H9 (cell line): ENCODE measurements around the gene PC. TPM values are rescaled to one million over a fixed set of nuclear protein-coding genes. Genes with fewer than 3 reads are reported as not detected.

Experiments
- DNase-seq: peaks from one replicate; pipeline ENCODE4 v3.0.0-alpha.2; 2017
- H2AFZ ChIP-seq: one replicate; pipeline ENCODE4 v1.6.1; 2013; ENCODE audit warnings: mild to moderate bottlenecking, low read length, control low read depth, moderate library complexity
- H2AK5ac ChIP-seq: 2 replicates; pipeline ENCODE4 v1.6.1; 2013; ENCODE audit warnings: low read length, control low read depth, mixed read lengths; ENCODE audit not compliant: insufficient read length
- H2BK120ac ChIP-seq: one replicate; pipeline ENCODE4 v1.6.1; 2013; ENCODE audit warnings: low read depth, mild to moderate bottlenecking, low read length, control low read depth, inconsistent platforms; ENCODE audit not compliant: poor library complexity, severe bottlenecking
- H2BK12ac ChIP-seq: 2 replicates; pipeline ENCODE4 v1.6.1; 2013; ENCODE audit warnings: low read length, control low read depth, mixed read lengths, low read depth; ENCODE audit not compliant: insufficient read length
- H2BK15ac ChIP-seq: 2 replicates; pipeline ENCODE4 v1.6.1; 2013; ENCODE audit warnings: low read depth, low read length, control low read depth
- H2BK20ac ChIP-seq: one replicate; pipeline ENCODE4 v1.6.1; 2013; ENCODE audit warnings: low read depth, mild to moderate bottlenecking, low read length, control low read depth, inconsistent platforms; ENCODE audit not compliant: poor library complexity, severe bottlenecking
- H2BK5ac ChIP-seq: 2 replicates; pipeline ENCODE4 v1.6.1; 2013; ENCODE audit warnings: low read length, control low read depth, mixed read lengths; ENCODE audit not compliant: insufficient read length
- H3K14ac ChIP-seq: 2 replicates; pipeline ENCODE4 v1.6.1; 2013; ENCODE audit warnings: low read length, control low read depth; ENCODE audit not compliant: insufficient read depth
- H3K18ac ChIP-seq: 2 replicates; pipeline ENCODE4 v1.6.1; 2013; ENCODE audit warnings: low read depth, mild to moderate bottlenecking, mixed read lengths, low read length, control low read depth; ENCODE audit not compliant: insufficient read length
- H3K23ac ChIP-seq: 2 replicates; pipeline ENCODE4 v1.6.1; 2013; ENCODE audit warnings: low read length, control low read depth, mixed read lengths, low read depth; ENCODE audit not compliant: insufficient read length
- H3K23me2 ChIP-seq: 2 replicates; pipeline ENCODE4 v1.6.1; 2013; ENCODE audit warnings: low read depth, mild to moderate bottlenecking, mixed read lengths, low read length, control low read depth; ENCODE audit not compliant: insufficient read length, poor library complexity, severe bottlenecking
- H3K27ac ChIP-seq: 2 replicates; pipeline ENCODE4 v1.5.1; 2013; ENCODE audit warnings: low read length, control low read depth, mixed read lengths, low read depth; ENCODE audit not compliant: insufficient read length
- H3K27me3 ChIP-seq: 2 replicates; pipeline ENCODE4 v1.6.1; 2013; ENCODE audit warnings: low read length, control low read depth, inconsistent platforms; ENCODE audit not compliant: insufficient read depth
- H3K4ac ChIP-seq: 2 replicates; pipeline ENCODE4 v1.6.1; 2013; ENCODE audit warnings: low read depth, mild to moderate bottlenecking, control low read depth, inconsistent platforms, low read length, moderate library complexity
- H3K4me1 ChIP-seq: 2 replicates; pipeline ENCODE4 v1.6.1; 2013; ENCODE audit warnings: low read length, control low read depth, inconsistent platforms; ENCODE audit not compliant: insufficient read depth
- H3K4me2 ChIP-seq: 2 replicates; pipeline ENCODE4 v1.6.1; 2013; ENCODE audit warnings: low read length, control low read depth, mixed read lengths; ENCODE audit not compliant: insufficient read length, insufficient read depth
- H3K56ac ChIP-seq: 2 replicates; pipeline ENCODE4 v1.6.1; 2013; ENCODE audit warnings: low read depth, mild to moderate bottlenecking, mixed read lengths, low read length, control low read depth; ENCODE audit not compliant: insufficient read length
- H3K79me1 ChIP-seq: 2 replicates; pipeline ENCODE4 v1.6.1; 2013; ENCODE audit warnings: low read depth, mild to moderate bottlenecking, moderate library complexity, low read length, control low read depth, inconsistent platforms; ENCODE audit not compliant: insufficient read depth, poor library complexity, severe bottlenecking
- H3K79me2 ChIP-seq: 2 replicates; pipeline ENCODE4 v1.6.1; 2013; ENCODE audit warnings: low read length, control low read depth, inconsistent platforms; ENCODE audit not compliant: insufficient read depth
- H3K9ac ChIP-seq: 2 replicates; pipeline ENCODE4 v1.6.1; 2013; ENCODE audit warnings: low read length, control low read depth, mixed read lengths; ENCODE audit not compliant: insufficient read length; ENCODE audit errors: extremely low read depth
- H3K9me3 ChIP-seq: one replicate; pipeline ENCODE4 v1.6.1; 2013; ENCODE audit warnings: low read depth, low read length, inconsistent platforms; ENCODE audit not compliant: control insufficient read depth
- H3T11ph ChIP-seq: one replicate; pipeline ENCODE4 v1.6.1; 2013; ENCODE audit warnings: mild to moderate bottlenecking, low read length, control low read depth, inconsistent platforms
- H4K20me1 ChIP-seq: one replicate; pipeline ENCODE4 v1.6.1; 2013; ENCODE audit not compliant: control insufficient read depth, insufficient read length, insufficient read depth
- H4K5ac ChIP-seq: 2 replicates; pipeline ENCODE4 v1.6.1; 2013; ENCODE audit warnings: low read depth, mild to moderate bottlenecking, mixed read lengths, low read length, control low read depth; ENCODE audit not compliant: insufficient read length
- H4K8ac ChIP-seq: replicated peaks from 2 replicates; pipeline ENCODE4 v1.6.1; 2013; ENCODE audit warnings: low read length, control low read depth, mixed read lengths, low read depth; ENCODE audit not compliant: insufficient read length
- H4K91ac ChIP-seq: 2 replicates; pipeline ENCODE4 v1.6.1; 2013; ENCODE audit warnings: low read depth, mild to moderate bottlenecking, moderate library complexity, mixed read lengths, low read length, control low read depth; ENCODE audit not compliant: insufficient read length
- H3K27ac Mint-ChIP-seq, 3 experiments: 2 replicates in 2 of 3; 3 replicates in 1 of 3; pipeline ENCODE4 v1.8.0; 2020 to 2021; ENCODE audit warnings: mixed read lengths in 3 of 3, mild to moderate bottlenecking in 1 of 3, moderate library complexity in 1 of 3
- H3K27me3 Mint-ChIP-seq: 2 replicates; pipeline ENCODE4 v1.8.0; 2021; ENCODE audit warnings: low read depth, mild to moderate bottlenecking, moderate library complexity, mixed read lengths
- H3K36me3 Mint-ChIP-seq, 3 experiments: 2 replicates in 2 of 3; 3 replicates in 1 of 3; pipeline ENCODE4 v1.8.0; 2020 to 2021; ENCODE audit warnings: low read depth in 3 of 3, mixed read lengths in 3 of 3; ENCODE audit not compliant: insufficient read depth in 1 of 3
- H3K4me1 Mint-ChIP-seq, 2 experiments: 2 replicates each; pipeline ENCODE4 v1.8.0; 2020; ENCODE audit warnings: mixed read lengths in 2 of 2
- H3K4me3 Mint-ChIP-seq, 2 experiments: 2 replicates in 1 of 2; 3 replicates in 1 of 2; pipeline ENCODE4 v1.8.0; 2020 to 2021; ENCODE audit warnings: mild to moderate bottlenecking in 2 of 2, mixed read lengths in 2 of 2, moderate library complexity in 1 of 2
- H3K9me3 Mint-ChIP-seq, 2 experiments: 2 replicates in 1 of 2; 3 replicates in 1 of 2; pipeline ENCODE4 v1.8.0; 2020; ENCODE audit warnings: mild to moderate bottlenecking in 2 of 2, mixed read lengths in 2 of 2, moderate library complexity in 1 of 2
- WGBS: extraction: QIAGEN DNeasy Blood & Tissue Kit; methylation state at CpG from one replicate; pipeline ENCODE4 v1.1.7; 2013; ENCODE audit warnings: missing lambda C conversion rate, low lambda C conversion rate, mixed read lengths; ENCODE audit not compliant: insufficient read length; ENCODE audit errors: extremely low coverage; 5-methylcytosine and 5-hydroxymethylcytosine counted together
- total RNA-seq: library from RNA; stranded (reverse); gene quantifications from 2 replicates; pipeline ENCODE4 v1.2.1, GENCODE V29; 2021
- TF ChIP-seq, protein P1 (sequence below): fragments of 200-600 bp; sonication (generic); conservative IDR thresholded peaks from 3 replicates; pipeline ENCODE4 v1.8.0; 2021; ENCODE audit warnings: antibody characterized with exemption, mild to moderate bottlenecking

PC gene
- total RNA-seq, 1 experiment from 2014 or later: 32.6 TPM

DNA sequence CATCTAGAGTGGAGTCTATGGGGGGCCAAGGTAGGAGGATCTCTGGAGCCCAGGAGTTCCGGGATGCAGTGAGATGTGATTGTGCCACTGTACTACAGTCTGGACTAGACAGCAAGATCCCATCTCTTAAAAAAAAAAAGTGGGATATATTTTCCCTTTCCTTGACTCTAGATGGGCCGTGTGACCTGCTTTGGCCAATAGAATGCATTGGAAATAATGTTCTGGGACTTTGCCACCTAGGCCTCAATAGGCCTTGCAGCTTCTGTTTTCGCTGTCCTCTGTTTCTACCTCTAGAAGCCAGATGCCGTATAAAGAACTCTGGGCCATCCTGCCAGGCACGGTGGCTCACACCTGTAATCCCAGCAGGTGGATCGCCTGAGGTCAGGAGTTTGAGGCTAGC lies 20.5 kb upstream of the PC start:
- TF ChIP-seq, protein P1, sequence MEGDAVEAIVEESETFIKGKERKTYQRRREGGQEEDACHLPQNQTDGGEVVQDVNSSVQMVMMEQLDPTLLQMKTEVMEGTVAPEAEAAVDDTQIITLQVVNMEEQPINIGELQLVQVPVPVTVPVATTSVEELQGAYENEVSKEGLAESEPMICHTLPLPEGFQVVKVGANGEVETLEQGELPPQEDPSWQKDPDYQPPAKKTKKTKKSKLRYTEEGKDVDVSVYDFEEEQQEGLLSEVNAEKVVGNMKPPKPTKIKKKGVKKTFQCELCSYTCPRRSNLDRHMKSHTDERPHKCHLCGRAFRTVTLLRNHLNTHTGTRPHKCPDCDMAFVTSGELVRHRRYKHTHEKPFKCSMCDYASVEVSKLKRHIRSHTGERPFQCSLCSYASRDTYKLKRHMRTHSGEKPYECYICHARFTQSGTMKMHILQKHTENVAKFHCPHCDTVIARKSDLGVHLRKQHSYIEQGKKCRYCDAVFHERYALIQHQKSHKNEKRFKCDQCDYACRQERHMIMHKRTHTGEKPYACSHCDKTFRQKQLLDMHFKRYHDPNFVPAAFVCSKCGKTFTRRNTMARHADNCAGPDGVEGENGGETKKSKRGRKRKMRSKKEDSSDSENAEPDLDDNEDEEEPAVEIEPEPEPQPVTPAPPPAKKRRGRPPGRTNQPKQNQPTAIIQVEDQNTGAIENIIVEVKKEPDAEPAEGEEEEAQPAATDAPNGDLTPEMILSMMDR: no peak
- Histone ChIP-seq H3K27ac (no peak overlapping the region), H4K20me1 (no peaks in the 10 kb centered on the region), H3K4ac (no peak overlapping the region), H3T11ph (no peak overlapping the region), H3K9ac (no peak overlapping the region), H3K56ac (no peak overlapping the region), H4K91ac (no peak overlapping the region), H3K23ac (no peak overlapping the region), H2BK15ac (no peak overlapping the region), H2BK5ac (no peak overlapping the region), H2BK20ac (no peak overlapping the region), H3K9me3 (no peaks in the 10 kb centered on the region), H2BK12ac (no peak overlapping the region), H3K18ac (no peak overlapping the region), H3K14ac (no peak overlapping the region), H3K79me2 (no peaks in the 10 kb centered on the region), H3K27me3 (no peaks in the 10 kb centered on the region), H3K79me1 (no peaks in the 10 kb centered on the region), H3K4me2 (no peak overlapping the region), H3K4me1 (no peaks in the 10 kb centered on the region), H2BK120ac (no peak overlapping the region), H4K5ac (no peak overlapping the region), H3K23me2 (no peaks in the 10 kb centered on the region), H2AFZ (no peak overlapping the region), H4K8ac (no peak overlapping the region), H2AK5ac (no peak overlapping the region)
- peaks cover 4 to 15% of the 10 kb centered on the region in 2 experiments for H3K4me1 Mint-ChIP-seq
- peaks cover 2 to 4% (median 2%) of the 10 kb centered on the region in 3 experiments; a peak in 5 of 7 replicates for H3K36me3 Mint-ChIP-seq
- peaks cover 11% of the 10 kb centered on the region for H3K27me3 Mint-ChIP-seq
- peaks cover 7 to 12% of the 10 kb centered on the region in 2 experiments for H3K9me3 Mint-ChIP-seq
- no peak overlapping the region for H3K4me3 Mint-ChIP-seq
- no peak overlapping the region for H3K27ac Mint-ChIP-seq
- no CpG with 5 or more reads among the region's 6 CpGs for WGBS
- DNase-seq: no peak
